Stromal cell of bone marrow (primary cell): Measurements from ENCODE around the gene TRAPPC5.

Source experiments
- DNase-seq: peaks from one replicate; pipeline ENCODE4 v3.0.0-alpha.2; 2012; ENCODE audit warnings: low read depth

TRAPPC5 gene

GRCh38 chr19:7701049-7701653 lies 20.5 kb downstream of the TRAPPC5 start:
- DNase-seq, result no peak

GRCh38 chr19:7701654-7702457 lies 21.2 kb downstream of the TRAPPC5 start, which contains the start of gene FCER2:
Gene FCER2 (minus strand): TSS chr19:7702131. CDS start chr19:7699760, 2,371 bp downstream.
- no peak for DNase-seq

- no peak for DNase-seq
These were observed 22.7 kb downstream of the TRAPPC5 start for GRCh38 chr19:7703332-7703731.

GRCh38 chr19:7704280-7705060 lies 23.8 kb downstream of the TRAPPC5 start:
- no peak for DNase-seq

GRCh38 chr19:7705387-7706187 lies 25.0 kb downstream of the TRAPPC5 start:
- DNase-seq, result no peak

GRCh38 chr19:7706188-7706954 lies 25.7 kb downstream of the TRAPPC5 start:
- no peak for DNase-seq

GRCh38 chr19:7706955-7707456 lies 26.4 kb downstream of the TRAPPC5 start:
- DNase-seq, result no peak

- DNase-seq, result no peak
These were observed 29.4 kb downstream of the TRAPPC5 start for GRCh38 chr19:7709932-7710460.

- no peak for DNase-seq
These were observed 30.0 kb downstream of the TRAPPC5 start for GRCh38 chr19:7710616-7711015.

- DNase-seq, result no peak
These were observed 35.0 kb downstream of the TRAPPC5 start for GRCh38 chr19:7715671-7716070.

- no peak for DNase-seq
These were observed 36.1 kb downstream of the TRAPPC5 start for GRCh38 chr19:7716762-7717161.

GRCh38 chr19:7718668-7719067 lies 38.0 kb downstream of the TRAPPC5 start:
- DNase-seq, result no peak

- DNase-seq, result no peak
These were observed 39.7 kb downstream of the TRAPPC5 start for GRCh38 chr19:7720351-7720750.

- no peak for DNase-seq
These were observed 41.6 kb downstream of the TRAPPC5 start for GRCh38 chr19:7722231-7722651.

- DNase-seq, result no peak
These were observed 45.2 kb downstream of the TRAPPC5 start for GRCh38 chr19:7725791-7726190.

- no peak for DNase-seq
These were observed 48.6 kb downstream of the TRAPPC5 start for GRCh38 chr19:7729211-7729610.

GRCh38 chr19:7729831-7730285 lies 49.2 kb downstream of the TRAPPC5 start:
- DNase-seq, result no peak

- no peak for DNase-seq
These were observed 49.9 kb downstream of the TRAPPC5 start for GRCh38 chr19:7730286-7731217.

- no peak for DNase-seq
These were observed 50.6 kb downstream of the TRAPPC5 start for GRCh38 chr19:7731218-7731595.
